ENCODE data around the gene IFNA8.
A peak's percentile ranks its signal among the peaks of the same experiment; 100 is the strongest.

IFNA8 gene

GRCh38 chr9:21383627-21384026 lies 25.3 kb upstream of the IFNA8 start:
- H3K27ac ChIP-seq, result no peak overlapping the region
- H3K36me3 ChIP-seq, result no peaks in the 10 kb centered on the region
- no peak overlapping the region for H3K4me3 ChIP-seq (ENCODE audit: low read depth in 1 of 2, low read length in 1 of 2)
- H3K4me1 ChIP-seq (ENCODE audit: control insufficient read depth in 1 of 2, insufficient read depth in 1 of 2, low read depth in 1 of 2, low read length in 1 of 2), result peaks cover 6 to 21% of the 10 kb centered on the region in 2 experiments
- no peak for TF ChIP-seq CTCF (IDR thresholded peaks at IDR 0.05)
- peaks cover 4% of the 10 kb centered on the region for H3K27me3 ChIP-seq
- no peaks in the 10 kb centered on the region for H3K9me3 ChIP-seq

- Histone ChIP-seq H3K4me1 (ENCODE audit: control insufficient read depth in 1 of 2, insufficient read depth in 1 of 2, low read depth in 1 of 2, low read length in 1 of 2) (peaks cover 6 to 21% of the 10 kb centered on the region in 2 experiments), H3K27me3 (peaks cover 12% of the 10 kb centered on the region), H3K36me3 (no peaks in the 10 kb centered on the region), H3K27ac (no peak within 1 kb of the TSS), H3K4me3 (ENCODE audit: low read depth in 1 of 2, low read length in 1 of 2) (no peak within 1 kb of the TSS), H3K9me3 (no peaks in the 10 kb centered on the region)
- TF ChIP-seq CTCF (IDR thresholded peaks at IDR 0.05), result no peak
Measured at GRCh38 chr9:21385131-21385670, 23.7 kb upstream of the IFNA8 start, which contains the start of gene IFNA2. Gene IFNA2, minus strand, starts transcription at chr9:21385398. Its CDS starts 69 bp downstream, at chr9:21385329.

- H3K9me3 ChIP-seq, result no peaks in the 10 kb centered on the region
- TF ChIP-seq CTCF (IDR thresholded peaks at IDR 0.05), result no peak
- no peaks in the 10 kb centered on the region for H3K36me3 ChIP-seq
- H3K4me3 ChIP-seq (ENCODE audit: low read depth in 1 of 2, low read length in 1 of 2), result no peak overlapping the region
- peaks cover 77% of the 10 kb centered on the region for H3K27me3 ChIP-seq
- peaks cover 9 to 10% of the 10 kb centered on the region in 2 experiments for H3K4me1 ChIP-seq (ENCODE audit: control insufficient read depth in 1 of 2, insufficient read depth in 1 of 2, low read depth in 1 of 2, low read length in 1 of 2)
- H3K27ac ChIP-seq, result no peak overlapping the region
Measured at GRCh38 chr9:21392270-21392669, 16.6 kb upstream of the IFNA8 start.

- peaks cover 9 to 10% of the 10 kb centered on the region in 2 experiments for H3K4me1 ChIP-seq (ENCODE audit: control insufficient read depth in 1 of 2, insufficient read depth in 1 of 2, low read depth in 1 of 2, low read length in 1 of 2)
- no peaks in the 10 kb centered on the region for H3K9me3 ChIP-seq
- H3K4me3 ChIP-seq (ENCODE audit: low read depth in 1 of 2, low read length in 1 of 2), result peak overlapping the region; percentile 56 to 59
- H3K27me3 ChIP-seq, result peaks cover 91% of the 10 kb centered on the region
- H3K27ac ChIP-seq, result no peak overlapping the region
- peak; percentile 63 for TF ChIP-seq CTCF (IDR thresholded peaks at IDR 0.05)
- no peaks in the 10 kb centered on the region for H3K36me3 ChIP-seq
Measured at GRCh38 chr9:21395778-21396717, 12.9 kb upstream of the IFNA8 start.

GRCh38 chr9:21398955-21399489 lies 9.9 kb upstream of the IFNA8 start:
- no peaks in the 10 kb centered on the region for H3K9me3 ChIP-seq
- no peak overlapping the region for H3K4me3 ChIP-seq (ENCODE audit: low read depth in 1 of 2, low read length in 1 of 2)
- no peak for TF ChIP-seq CTCF (IDR thresholded peaks at IDR 0.05)
- peaks cover 97% of the 10 kb centered on the region for H3K27me3 ChIP-seq
- peaks cover 16 to 21% of the 10 kb centered on the region in 2 experiments for H3K4me1 ChIP-seq (ENCODE audit: control insufficient read depth in 1 of 2, insufficient read depth in 1 of 2, low read depth in 1 of 2, low read length in 1 of 2)
- H3K36me3 ChIP-seq, result no peaks in the 10 kb centered on the region
- no peak overlapping the region for H3K27ac ChIP-seq

Measured in neutrophil (primary cell).